HG03103 (cell line): ENCODE measurements around the gene RAMP2.

Experiments used
- ATAC-seq: cut with Tn5 transposase; IDR thresholded peaks from one replicate; pipeline ENCODE4 v1.9.1; 2021; ENCODE audit warnings: low read depth; ENCODE audit not compliant: unreplicated experiment

Gene RAMP2

DNA sequence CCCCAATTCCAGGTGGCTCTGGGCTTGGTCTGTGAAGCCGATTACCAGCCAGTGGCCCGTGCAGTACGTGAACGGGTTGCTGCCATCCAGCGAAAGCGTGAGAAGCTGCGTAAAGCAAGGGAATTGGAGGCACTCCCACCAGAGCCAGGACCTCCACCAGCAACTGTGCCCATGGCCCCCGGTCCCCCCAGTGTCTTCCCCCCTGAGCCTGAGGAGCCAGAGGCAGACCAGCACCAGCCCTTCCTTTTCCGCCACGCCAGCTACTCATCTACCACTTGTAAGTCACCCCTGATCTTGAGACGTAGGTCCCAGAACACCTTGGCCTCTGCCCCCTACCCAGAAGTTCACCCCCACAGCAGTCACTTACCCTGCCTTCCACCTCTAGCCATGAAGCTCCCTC is 26.2 kb downstream of the RAMP2 start:
- no peak for ATAC-seq

DNA sequence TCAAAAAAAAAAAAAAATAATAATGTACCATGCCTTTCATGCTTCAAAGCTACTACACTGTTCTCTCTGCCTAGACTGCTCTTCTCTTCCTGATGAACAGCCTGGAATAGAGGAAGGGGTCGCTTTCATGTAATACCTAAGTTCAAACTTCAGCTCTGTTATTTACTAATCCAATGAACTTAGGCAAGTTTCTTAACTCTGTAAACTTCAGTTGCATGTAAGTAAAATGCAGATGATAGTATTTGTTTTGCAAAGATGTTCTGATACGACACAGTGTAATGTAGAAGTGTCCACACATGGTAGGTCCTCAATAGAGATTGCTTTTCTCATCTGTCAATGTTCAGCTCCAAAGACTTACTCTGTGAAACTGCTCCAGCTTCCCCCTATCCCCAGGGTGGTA is 30.9 kb downstream of the RAMP2 start:
- no peak for ATAC-seq

DNA sequence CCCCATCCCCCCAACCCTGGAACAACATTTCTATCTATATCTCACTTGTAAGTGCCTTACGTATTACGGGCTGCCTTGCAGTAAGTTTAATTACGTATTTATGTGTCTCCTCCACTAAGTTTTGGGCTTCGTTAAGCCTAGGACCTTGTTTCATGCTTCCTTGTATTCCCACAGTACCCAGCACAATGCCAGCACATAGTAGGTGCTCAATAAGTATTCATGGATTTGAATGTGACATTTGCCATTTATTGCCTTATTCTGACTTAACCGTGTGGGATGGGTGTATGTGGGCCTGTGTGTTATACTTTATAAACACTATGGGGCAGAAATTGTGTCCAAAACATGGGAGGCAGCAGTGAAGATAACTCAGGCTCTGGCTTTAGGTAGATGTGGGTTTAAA is 31.5 kb downstream of the RAMP2 start:
- ATAC-seq = no peak

DNA sequence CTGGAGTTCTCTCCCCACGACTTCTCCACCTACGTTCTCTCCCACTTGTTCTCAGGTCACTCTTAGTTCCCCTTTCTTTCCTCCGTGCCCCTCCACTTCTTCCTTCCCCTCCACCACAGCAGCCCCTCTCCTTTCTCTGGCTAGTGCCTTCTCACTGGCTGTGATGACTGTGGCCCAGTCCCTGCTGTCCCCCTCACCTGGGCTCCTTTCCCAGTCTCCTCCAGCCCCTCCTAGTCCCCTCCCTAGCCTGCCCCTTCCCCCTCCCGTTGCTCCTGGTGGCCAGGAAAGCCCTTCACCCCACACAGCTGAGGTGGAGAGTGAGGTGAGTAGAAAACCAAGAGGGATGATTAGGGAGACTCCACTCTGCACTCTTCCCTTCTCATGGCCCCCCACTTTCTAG is 34.0 kb downstream of the RAMP2 start:
- ATAC-seq = no peak

DNA sequence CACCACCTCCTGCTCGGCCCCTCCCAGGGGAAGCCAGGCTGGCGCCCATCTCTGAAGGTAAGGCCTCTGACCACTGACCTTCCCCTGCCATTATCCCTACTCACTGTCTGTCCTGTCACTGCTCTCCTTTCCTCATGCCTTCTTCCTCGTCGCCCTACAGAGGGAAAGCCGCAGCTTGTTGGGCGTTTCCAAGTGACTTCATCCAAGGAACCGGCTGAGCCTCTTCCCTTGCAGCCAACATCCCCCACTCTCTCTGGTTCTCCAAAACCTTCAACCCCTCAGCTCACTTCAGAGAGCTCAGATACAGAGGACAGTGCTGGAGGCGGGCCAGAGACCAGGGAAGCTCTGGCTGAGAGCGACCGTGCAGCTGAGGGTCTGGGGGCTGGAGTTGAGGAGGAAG is 34.4 kb downstream of the RAMP2 start:
- no peak for ATAC-seq

DNA sequence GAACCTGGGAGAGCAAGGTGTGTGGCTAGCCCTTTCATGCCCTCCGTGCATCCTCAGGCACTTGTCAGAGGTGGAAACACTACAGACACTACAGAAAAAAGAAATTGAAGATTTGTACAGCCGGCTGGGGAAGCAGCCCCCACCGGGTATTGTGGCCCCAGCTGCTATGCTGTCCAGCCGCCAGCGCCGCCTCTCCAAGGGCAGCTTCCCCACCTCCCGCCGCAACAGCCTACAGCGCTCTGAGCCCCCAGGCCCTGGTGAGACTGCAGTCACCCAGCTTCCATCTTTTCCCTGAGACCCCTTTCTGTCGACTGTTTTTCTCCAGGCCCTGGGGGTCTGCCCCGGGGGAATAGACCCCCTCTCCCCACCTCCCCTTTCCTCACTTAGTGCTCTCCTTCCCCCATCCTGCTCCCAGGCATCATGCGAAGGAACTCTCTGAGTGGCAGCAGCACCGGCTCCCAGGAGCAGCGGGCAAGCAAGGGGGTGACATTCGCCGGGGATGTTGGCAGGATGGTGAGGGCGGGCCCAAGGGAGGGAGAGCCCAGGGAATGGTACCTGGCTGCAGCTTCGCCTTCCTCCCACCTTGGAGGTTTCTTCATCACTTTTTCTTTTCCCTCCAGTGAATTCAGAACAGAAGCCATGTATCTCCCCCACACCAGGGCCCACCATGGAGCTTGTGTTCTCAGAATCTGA is 35.2 kb downstream of the RAMP2 start:
- no peak for ATAC-seq

DNA sequence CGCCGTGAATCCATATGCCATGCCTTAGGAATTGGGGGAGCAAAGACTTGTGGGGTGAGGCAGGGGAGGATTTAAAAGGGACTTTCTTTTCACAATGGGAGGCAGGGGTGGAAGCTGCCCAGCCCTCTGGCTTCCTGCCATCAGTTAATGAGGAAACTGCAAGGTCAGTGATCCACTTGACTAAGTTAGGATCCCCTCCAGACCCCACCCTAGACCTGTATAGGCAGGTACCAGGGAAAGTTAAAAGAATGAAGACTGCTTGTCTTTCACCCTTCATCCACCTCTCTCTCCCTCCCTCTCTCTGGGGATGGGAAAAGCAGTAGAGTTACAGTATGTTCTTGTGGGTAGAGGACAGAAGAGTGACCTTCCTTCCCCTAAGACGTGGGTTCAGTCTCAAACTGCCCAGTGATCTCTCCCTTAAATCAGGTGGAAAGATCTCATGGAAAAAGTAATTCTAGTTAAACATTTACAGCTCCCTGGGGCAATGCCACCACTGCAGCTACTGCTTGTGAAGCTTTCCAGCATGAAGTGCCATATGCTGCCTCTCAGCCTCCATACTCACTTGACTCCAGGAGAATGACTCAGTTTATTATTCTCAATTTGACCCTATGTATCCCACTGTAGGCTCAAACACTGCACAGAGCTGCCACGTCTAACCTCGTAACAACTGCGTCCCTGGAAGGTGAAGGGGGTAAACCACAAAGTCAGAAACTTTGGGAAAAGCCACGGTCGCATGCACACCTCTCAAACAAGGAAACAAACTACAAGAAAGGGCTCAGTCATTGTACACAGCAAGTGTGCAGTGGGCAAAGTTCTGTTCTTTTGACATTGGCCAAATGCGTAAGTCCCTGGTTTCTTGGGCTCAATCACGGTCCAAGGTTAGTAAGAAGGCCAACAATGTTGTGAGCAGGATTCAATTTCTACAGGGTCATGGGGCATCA is 36.3 kb downstream of the RAMP2 start:
- ATAC-seq = no peak

DNA sequence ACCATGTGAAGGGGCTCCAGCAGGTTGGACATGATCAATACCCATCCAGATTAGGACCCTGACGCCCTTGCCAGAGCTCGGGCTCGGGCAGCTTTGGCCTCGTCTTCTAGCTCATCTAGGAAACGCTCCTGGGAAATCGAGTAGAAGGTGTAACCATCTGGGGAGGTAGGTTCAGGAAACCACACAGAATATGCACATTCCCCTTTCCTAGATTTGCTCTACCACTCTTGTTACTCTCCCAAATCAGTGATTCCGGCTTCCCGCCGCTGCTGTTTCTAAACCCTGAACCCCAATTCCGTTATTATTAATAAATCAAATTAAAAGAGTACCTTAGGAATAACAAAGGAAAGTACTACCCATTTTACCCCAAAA is 37.0 kb downstream of the RAMP2 start:
- ATAC-seq = no peak

DNA sequence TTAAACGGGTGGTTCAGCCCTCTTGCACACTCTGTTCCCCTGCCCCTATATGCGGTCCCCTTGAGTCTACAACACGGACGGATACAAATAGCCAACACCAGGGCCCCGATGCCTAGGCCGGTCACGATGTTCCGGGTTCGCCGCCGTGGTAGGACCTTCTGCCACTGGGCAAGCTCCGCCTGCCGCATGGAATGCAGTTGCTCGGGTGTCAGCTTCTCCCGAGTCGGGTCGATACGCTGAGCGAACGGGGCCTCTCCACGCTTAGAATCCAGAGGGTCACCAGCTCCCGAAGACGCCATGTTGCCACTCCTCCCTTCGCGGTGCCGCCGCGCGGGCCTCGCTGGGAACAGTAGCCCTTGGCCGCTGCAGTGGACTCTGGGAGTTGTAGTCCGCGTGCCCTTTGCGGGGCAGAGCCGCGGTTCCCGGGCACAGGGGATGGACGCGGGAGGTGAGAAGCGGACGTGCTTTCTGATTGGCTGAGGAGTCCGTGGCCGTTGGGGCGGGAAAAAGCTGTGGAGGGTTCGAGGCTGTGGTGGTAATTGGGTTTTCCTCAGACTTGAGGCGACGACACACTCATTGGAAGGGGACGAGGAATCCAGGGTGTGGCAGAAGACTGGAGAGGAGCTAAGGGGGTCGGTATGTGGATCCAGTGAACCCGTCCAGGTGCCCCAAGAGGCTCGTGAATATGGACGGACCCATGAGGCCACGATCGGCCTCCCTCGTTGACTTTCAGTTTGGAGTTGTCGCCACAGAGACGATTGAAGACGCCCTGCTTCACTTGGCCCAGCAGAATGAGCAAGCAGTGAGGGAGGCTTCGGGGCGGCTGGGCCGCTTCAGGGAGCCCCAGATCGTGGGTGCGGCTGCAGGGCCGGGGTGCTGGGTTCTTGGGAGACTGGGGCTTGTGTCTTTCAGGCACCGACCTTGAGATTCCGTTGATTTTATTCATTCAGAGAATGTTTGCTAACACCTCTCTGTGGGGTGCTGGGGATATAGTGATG is 37.7 kb downstream of the RAMP2 start, which contains the start of the genes CNTD1 and COA3:
CNTD1 (plus strand) TSS at position 479 of the 998 bp plus-strand sequence; CDS start at position 686, 207 bp downstream.
COA3 (minus strand) TSS at position 322 of the 998 bp plus-strand sequence; CDS start at position 299, 23 bp downstream.
- no peak for ATAC-seq

DNA sequence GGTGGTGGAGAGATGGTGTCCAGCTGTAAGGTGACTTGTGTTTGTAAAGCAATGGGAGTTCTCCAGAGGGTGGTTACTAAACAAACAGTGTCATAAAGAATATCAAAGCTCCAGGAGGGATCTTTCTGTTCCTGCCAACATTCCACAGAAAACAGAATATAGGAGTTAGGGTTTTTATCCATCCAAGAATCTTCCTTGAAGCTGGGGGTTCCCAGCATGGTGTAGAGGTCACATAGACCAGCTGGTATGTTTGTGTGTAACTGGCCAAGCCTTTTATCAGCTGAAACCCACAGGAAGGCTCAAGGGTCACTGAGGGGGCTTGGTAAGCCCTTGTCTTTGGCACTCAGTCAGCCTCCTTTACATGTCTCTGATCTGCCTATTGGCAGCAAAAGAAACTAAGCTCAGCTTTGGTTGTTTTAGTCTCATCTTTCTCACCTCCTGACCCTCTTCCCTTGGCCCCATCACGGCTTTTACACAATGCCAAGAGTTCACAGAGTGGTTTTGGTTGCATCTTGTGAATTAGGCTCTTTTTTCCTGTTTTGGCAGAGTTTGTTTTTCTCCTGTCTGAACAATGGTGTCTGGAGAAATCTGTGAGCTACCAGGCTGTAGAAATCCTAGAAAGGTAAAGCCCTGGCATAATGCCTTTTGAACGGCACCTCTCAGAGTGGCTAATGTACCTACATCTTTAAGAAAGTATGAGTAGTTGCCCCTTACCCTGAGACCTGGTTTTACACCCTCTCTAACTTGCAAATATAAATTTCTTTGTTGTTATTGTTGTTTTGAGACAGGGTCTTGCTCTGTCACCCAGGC is 42.3 kb downstream of the RAMP2 start:
- ATAC-seq = no peak

DNA sequence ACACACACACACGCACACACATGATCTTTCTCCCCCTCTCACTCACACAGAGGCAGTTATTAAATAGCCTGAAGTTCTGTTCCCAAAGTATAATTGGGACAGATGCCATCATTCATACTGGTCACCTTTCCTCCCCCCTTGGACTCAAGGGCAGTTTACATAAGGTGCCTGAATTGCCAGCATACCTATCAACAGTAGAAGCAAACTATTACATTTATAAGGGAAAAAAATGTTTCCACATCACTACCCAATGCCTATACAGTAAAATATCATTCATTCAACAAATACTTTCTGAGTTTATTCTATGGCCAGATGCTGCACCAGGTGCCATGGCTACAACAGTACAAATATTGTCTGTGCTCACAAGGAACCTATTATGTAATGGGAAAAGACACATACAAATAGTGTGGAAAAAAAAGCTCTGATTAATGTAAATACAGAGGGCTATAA is 43.9 kb downstream of the RAMP2 start:
- ATAC-seq = no peak

DNA sequence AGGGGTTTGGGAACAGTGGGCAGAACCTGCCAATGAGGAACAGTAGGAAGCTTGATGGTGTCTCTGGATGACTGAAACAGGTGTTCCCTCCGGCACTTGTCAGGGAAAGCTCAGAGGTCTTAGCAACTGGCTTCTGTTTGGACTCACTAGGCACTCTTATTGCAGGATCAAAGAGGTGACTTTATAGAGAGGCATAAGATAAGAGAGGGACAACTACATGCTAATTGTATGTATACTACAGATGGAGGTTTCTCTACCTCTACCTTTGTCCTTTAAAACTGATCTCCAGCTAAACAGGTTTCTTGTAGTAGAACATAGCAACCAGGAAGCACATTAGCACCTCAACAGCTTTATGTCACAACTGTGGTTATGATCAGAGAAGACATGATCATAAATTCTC is 45.2 kb downstream of the RAMP2 start:
- no peak for ATAC-seq

DNA sequence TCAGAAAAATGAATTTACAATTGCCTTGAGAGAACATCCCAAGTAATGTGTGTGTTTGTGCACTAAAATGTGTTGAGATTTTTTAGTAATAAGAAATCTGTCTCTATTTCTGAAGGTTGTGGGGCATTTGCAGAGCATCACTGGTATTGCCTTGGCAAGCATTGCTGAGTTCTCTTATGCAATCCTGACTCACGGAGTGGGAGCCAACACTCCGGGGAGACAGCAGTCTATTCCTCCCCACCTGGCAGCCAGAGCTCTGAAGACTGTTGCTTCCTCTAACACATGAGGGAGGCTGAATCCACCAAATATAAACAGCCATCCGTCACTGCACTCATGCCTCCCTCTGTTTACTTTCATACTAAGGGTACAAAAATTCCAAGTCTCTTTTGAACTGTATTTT is 48.2 kb downstream of the RAMP2 start:
- ATAC-seq = no peak
